ENCODE data around the gene TRIM2. TPM values are rescaled to one million over a fixed set of nuclear protein-coding genes. Genes with fewer than 3 reads are reported as not detected.
A peak's percentile ranks its signal among the peaks of the same experiment; 100 is the strongest.

The TRIM2 gene
- total and polyA plus RNA-seq, 2 donors (not counting 1 experiment from before 2014, with no cell fraction given): 39.6 to 90.8 TPM

DNA sequence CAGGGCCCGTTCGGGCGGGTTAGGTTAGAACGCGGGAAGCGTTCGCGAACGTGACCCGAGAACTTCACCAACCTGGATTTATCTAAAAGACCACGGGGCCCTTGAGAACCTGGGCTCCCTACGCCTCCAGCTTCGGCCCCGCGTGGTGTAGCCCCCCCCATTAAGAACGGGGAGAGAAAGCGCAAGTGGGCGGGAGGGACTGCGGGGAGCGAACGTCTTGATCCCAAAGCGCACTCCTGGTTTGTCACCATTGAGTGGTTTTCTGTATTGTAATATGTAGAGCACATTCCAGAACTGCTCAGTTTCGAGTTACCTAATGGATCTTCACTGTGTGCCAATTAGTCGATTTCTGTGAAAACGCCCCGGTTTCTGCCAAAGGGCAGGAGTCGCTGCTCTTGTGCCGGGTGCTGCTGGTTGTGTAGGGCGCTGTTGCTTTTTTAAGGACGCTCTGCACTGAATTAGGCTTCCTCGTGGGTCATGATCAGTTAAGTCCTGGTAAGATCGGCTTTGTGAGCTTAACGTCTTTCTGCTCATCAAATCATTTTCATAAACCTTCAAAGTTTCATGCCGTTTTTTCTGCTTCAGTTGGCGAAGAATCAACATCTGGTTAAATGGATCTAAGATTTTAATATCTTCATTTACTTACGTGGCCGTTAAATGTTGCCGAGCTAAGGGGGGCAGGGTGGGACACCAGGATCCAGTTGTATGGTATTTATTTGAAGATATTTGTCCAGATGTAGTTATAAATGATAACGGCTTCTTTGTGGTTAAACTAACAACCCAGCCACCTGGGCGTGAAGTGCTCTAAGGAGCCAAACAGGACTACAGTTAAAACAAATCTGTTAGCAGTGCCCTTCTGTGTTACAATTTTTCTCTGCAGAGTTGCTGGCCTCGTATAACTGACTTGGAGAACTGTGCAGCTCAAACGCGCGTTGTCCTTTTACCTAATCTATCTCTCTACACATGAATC lies 141.1 kb downstream of the TRIM2 start:
- no peak for TF ChIP-seq EZH2 (IDR thresholded peaks at IDR 0.05; ENCODE audit: low read length, missing control alignments)
- TF ChIP-seq, protein P1, sequence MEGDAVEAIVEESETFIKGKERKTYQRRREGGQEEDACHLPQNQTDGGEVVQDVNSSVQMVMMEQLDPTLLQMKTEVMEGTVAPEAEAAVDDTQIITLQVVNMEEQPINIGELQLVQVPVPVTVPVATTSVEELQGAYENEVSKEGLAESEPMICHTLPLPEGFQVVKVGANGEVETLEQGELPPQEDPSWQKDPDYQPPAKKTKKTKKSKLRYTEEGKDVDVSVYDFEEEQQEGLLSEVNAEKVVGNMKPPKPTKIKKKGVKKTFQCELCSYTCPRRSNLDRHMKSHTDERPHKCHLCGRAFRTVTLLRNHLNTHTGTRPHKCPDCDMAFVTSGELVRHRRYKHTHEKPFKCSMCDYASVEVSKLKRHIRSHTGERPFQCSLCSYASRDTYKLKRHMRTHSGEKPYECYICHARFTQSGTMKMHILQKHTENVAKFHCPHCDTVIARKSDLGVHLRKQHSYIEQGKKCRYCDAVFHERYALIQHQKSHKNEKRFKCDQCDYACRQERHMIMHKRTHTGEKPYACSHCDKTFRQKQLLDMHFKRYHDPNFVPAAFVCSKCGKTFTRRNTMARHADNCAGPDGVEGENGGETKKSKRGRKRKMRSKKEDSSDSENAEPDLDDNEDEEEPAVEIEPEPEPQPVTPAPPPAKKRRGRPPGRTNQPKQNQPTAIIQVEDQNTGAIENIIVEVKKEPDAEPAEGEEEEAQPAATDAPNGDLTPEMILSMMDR (conservative IDR thresholded peaks at IDR 0.05 in 1 of 2, IDR thresholded peaks at IDR 0.05 in 1 of 2; ENCODE audit: low read depth in 1 of 2, low read length in 2 of 2): no peak
- peak overlapping the region; percentile 60 to 90 (median 76) for H3K4me3 ChIP-seq (replicated peaks in 1 of 4; ENCODE audit: control extremely low read depth in 1 of 4, insufficient read depth in 1 of 4, low read depth in 3 of 4, low read length in 4 of 4)
- peaks cover 2% of the 10 kb centered on the region for H3K4me1 ChIP-seq (ENCODE audit: control insufficient read depth, extremely low read depth, insufficient read depth, low read length)
- H3K9me3 ChIP-seq (ENCODE audit: control insufficient read depth, insufficient read depth, low read depth, low read length): no peaks in the 10 kb centered on the region
- H3K27me3 ChIP-seq (ENCODE audit: control insufficient read depth, insufficient read depth, low read length): no peaks in the 10 kb centered on the region
- no peaks in the 10 kb centered on the region for H4K20me1 ChIP-seq (ENCODE audit: control insufficient read depth, extremely low read depth, insufficient read depth, low read length)
- H3K79me2 ChIP-seq (ENCODE audit: control insufficient read depth, insufficient read depth, low read length): peaks cover 6% of the 10 kb centered on the region
- peak overlapping the region; percentile 53 for H3K27ac ChIP-seq (ENCODE audit: insufficient read depth, low read length)
- peak overlapping the region; percentile 17 for H2AFZ ChIP-seq (ENCODE audit: low read length)
- H3K4me2 ChIP-seq (ENCODE audit: extremely low read depth, insufficient read depth, low read length): peak overlapping the region; percentile 77
- H3K9ac ChIP-seq (ENCODE audit: insufficient read depth, low read length): peak overlapping the region; percentile 72
- peak; percentile 61 to 69 for DNase-seq (ENCODE audit: low read depth in 2 of 2)
- no peaks in the 10 kb centered on the region for H3K36me3 ChIP-seq (ENCODE audit: control insufficient read depth, insufficient read depth, low read length)

GRCh38 chr4:153346031-153346430 lies 141.8 kb downstream of the TRIM2 start:
- Histone ChIP-seq H3K9ac (ENCODE audit: insufficient read depth, low read length) (no peak overlapping the region), H3K36me3 (ENCODE audit: control insufficient read depth, insufficient read depth, low read length) (no peaks in the 10 kb centered on the region), H3K4me2 (ENCODE audit: extremely low read depth, insufficient read depth, low read length) (peak overlapping the region; percentile 77), H3K9me3 (ENCODE audit: control insufficient read depth, insufficient read depth, low read depth, low read length) (no peaks in the 10 kb centered on the region), H3K79me2 (ENCODE audit: control insufficient read depth, insufficient read depth, low read length) (peaks cover 6% of the 10 kb centered on the region), H2AFZ (ENCODE audit: low read length) (no peak overlapping the region), H4K20me1 (ENCODE audit: control insufficient read depth, extremely low read depth, insufficient read depth, low read length) (no peaks in the 10 kb centered on the region), H3K4me3 (replicated peaks in 1 of 4; ENCODE audit: control extremely low read depth in 1 of 4, insufficient read depth in 1 of 4, low read depth in 3 of 4, low read length in 4 of 4) (peak overlapping the region in 3 of 4 experiments; percentile 69 to 90 (median 83)), H3K27ac (ENCODE audit: insufficient read depth, low read length) (no peak overlapping the region), H3K27me3 (ENCODE audit: control insufficient read depth, insufficient read depth, low read length) (no peaks in the 10 kb centered on the region), H3K4me1 (ENCODE audit: control insufficient read depth, extremely low read depth, insufficient read depth, low read length) (peaks cover 2% of the 10 kb centered on the region)
- peak in 1 of 2 donors; percentile 11 for DNase-seq (ENCODE audit: low read depth in 2 of 2)
- TF ChIP-seq EZH2 (IDR thresholded peaks at IDR 0.05; ENCODE audit: low read length, missing control alignments): no peak
- TF ChIP-seq, protein P1 (conservative IDR thresholded peaks at IDR 0.05 in 1 of 2, IDR thresholded peaks at IDR 0.05 in 1 of 2; ENCODE audit: low read depth in 1 of 2, low read length in 2 of 2): no peak

- peaks cover 2% of the 10 kb centered on the region for H3K4me1 ChIP-seq (ENCODE audit: control insufficient read depth, extremely low read depth, insufficient read depth, low read length)
- H2AFZ ChIP-seq (ENCODE audit: low read length): peak overlapping the region; percentile 10
- H3K27ac ChIP-seq (ENCODE audit: insufficient read depth, low read length): no peak overlapping the region
Measured at GRCh38 chr4:153346563-153346962, 142.3 kb downstream of the TRIM2 start.

More at GRCh38 chr4:153346563-153346962, 142.3 kb downstream of the TRIM2 start:
- Histone ChIP-seq H3K4me2 (ENCODE audit: extremely low read depth, insufficient read depth, low read length) (no peak overlapping the region), H3K4me3 (replicated peaks in 1 of 4; ENCODE audit: control extremely low read depth in 1 of 4, insufficient read depth in 1 of 4, low read depth in 3 of 4, low read length in 4 of 4) (no peak overlapping the region), H3K9ac (ENCODE audit: insufficient read depth, low read length) (no peak overlapping the region), H3K27me3 (ENCODE audit: control insufficient read depth, insufficient read depth, low read length) (no peaks in the 10 kb centered on the region), H3K79me2 (ENCODE audit: control insufficient read depth, insufficient read depth, low read length) (peaks cover 6% of the 10 kb centered on the region), H3K9me3 (ENCODE audit: control insufficient read depth, insufficient read depth, low read depth, low read length) (no peaks in the 10 kb centered on the region), H3K36me3 (ENCODE audit: control insufficient read depth, insufficient read depth, low read length) (no peaks in the 10 kb centered on the region), H4K20me1 (ENCODE audit: control insufficient read depth, extremely low read depth, insufficient read depth, low read length) (no peaks in the 10 kb centered on the region)
- peak in 1 of 2 donors; percentile 33 for DNase-seq (ENCODE audit: low read depth in 2 of 2)
- TF ChIP-seq EZH2 (IDR thresholded peaks at IDR 0.05; ENCODE audit: low read length, missing control alignments): no peak
- TF ChIP-seq, protein P1 (conservative IDR thresholded peaks at IDR 0.05 in 1 of 2, IDR thresholded peaks at IDR 0.05 in 1 of 2; ENCODE audit: low read depth in 1 of 2, low read length in 2 of 2): peak; percentile 27 to 42
